Thyroid gland (tissue), 4 donors: ENCODE results near the gene KIAA2012. TPM values are rescaled to one million over a fixed set of nuclear protein-coding genes. Genes with fewer than 3 reads are reported as not detected.

Experiments
- DNase-seq, 2 donors: peaks; one replicate each; pipeline ENCODE4 v3.0.0-alpha.2; 2019
- H3K27ac ChIP-seq, 3 donors: fragments of 200-600 bp; sonication (generic); 1 replicate in 2 of 3; 2 replicates in 1 of 3; pipeline ENCODE4 v1.5.1; 2016 to 2019; ENCODE audit warnings: mild to moderate bottlenecking in 1 of 3, moderate library complexity in 1 of 3
- H3K27me3 ChIP-seq: fragments of 200-600 bp; sonication (generic); one replicate; pipeline ENCODE4 v1.5.1; 2019
- H3K36me3 ChIP-seq, 2 donors: fragments of 200-600 bp; sonication (generic); one replicate each; pipeline ENCODE4 v1.5.1; 2016 to 2019
- H3K4me1 ChIP-seq, 2 donors: fragments of 200-600 bp; sonication (generic); one replicate each; pipeline ENCODE4 v1.5.1; 2017 to 2019
- H3K4me3 ChIP-seq, 3 donors: fragments of 200-600 bp; sonication (generic); replicated peaks in 1 of 3; 1 replicate in 2 of 3; 2 replicates in 1 of 3; pipeline ENCODE4 v1.5.1; 2016; ENCODE audit warnings: mild to moderate bottlenecking in 1 of 3
- H3K9me3 ChIP-seq: fragments of 200-600 bp; sonication (generic); one replicate; pipeline ENCODE4 v1.5.1; 2017
- CTCF ChIP-seq, 6 experiments: fragments of 200-600 bp in 3 of 6; fragments of 450-650 bp in 3 of 6; sonication (generic) in 3 of 6; IDR thresholded peaks; one replicate each; pipeline ENCODE4 v1.5.1; 2016 to 2019; ENCODE audit warnings: antibody characterized with exemption in 6 of 6, mild to moderate bottlenecking in 2 of 6, inconsistent platforms in 1 of 6, moderate library complexity in 1 of 6
- POLR2A ChIP-seq, 2 donors: fragments of 450-650 bp; IDR thresholded peaks; one replicate each; pipeline ENCODE4 v1.6.1; 2017; ENCODE audit warnings: antibody characterized with exemption in 2 of 2, mild to moderate bottlenecking in 2 of 2, moderate library complexity in 1 of 2
- WGBS, 2 donors: methylation state at CpG; one replicate each; pipeline ENCODE4 v1.1.5; 2017; 5-methylcytosine and 5-hydroxymethylcytosine counted together
- intact Hi-C: fragments of 100-400 bp; cut with DNase I; formaldehyde crosslinking; loops from one replicate; pipeline ENCODE4 v1.15.1; 2023
- total RNA-seq, 4 donors: library from RNA; depleted of rRNA; stranded (reverse); fragments of >200 nt; gene quantifications; one replicate each; pipeline ENCODE4 v1.2.3, GENCODE V29; 2016

KIAA2012 gene
- total RNA-seq, 4 donors from 2014 or later, result not detected

GRCh38 chr2:202122163-202122540 is 49.1 kb downstream of the KIAA2012 start:
- WGBS, 2 donors, result 85 to 98% methylated on average over 4 of the region's 4 CpGs
- Histone ChIP-seq H3K36me3 (no peaks in the 10 kb centered on the region), H3K27me3 (no peaks in the 10 kb centered on the region), H3K4me3 (no peak overlapping the region), H3K4me1 (no peaks in the 10 kb centered on the region), H3K9me3 (no peaks in the 10 kb centered on the region), H3K27ac (no peak overlapping the region)
- TF ChIP-seq POLR2A (IDR thresholded peaks at IDR 0.05) (no peak), CTCF (IDR thresholded peaks at IDR 0.05) (no peak)
- DNase-seq, result no peak
- intact Hi-C loops, result no loop called here

GRCh38 chr2:202122980-202123720 is 50.1 kb downstream of the KIAA2012 start:
- no peaks in the 10 kb centered on the region for H3K36me3 ChIP-seq
- WGBS, 2 donors, result 57 to 62% methylated on average over 19 of the region's 19 CpGs
- no peak for TF ChIP-seq CTCF (IDR thresholded peaks at IDR 0.05)
- no peak for TF ChIP-seq POLR2A (IDR thresholded peaks at IDR 0.05)
- no peaks in the 10 kb centered on the region for H3K27me3 ChIP-seq
- DNase-seq, result no peak
- H3K4me3 ChIP-seq, result no peak overlapping the region
- H3K9me3 ChIP-seq, result no peaks in the 10 kb centered on the region
- intact Hi-C loops, result no loop called here
- H3K4me1 ChIP-seq, result no peaks in the 10 kb centered on the region
- no peak overlapping the region for H3K27ac ChIP-seq

- 84 to 91% methylated on average over 2 of the region's 2 CpGs for WGBS, 2 donors
- H3K9me3 ChIP-seq, result no peaks in the 10 kb centered on the region
- no peaks in the 10 kb centered on the region for H3K36me3 ChIP-seq
- H3K4me1 ChIP-seq, result no peaks in the 10 kb centered on the region
- DNase-seq, result no peak
- no peak overlapping the region for H3K27ac ChIP-seq
- no peak overlapping the region for H3K4me3 ChIP-seq
- H3K27me3 ChIP-seq, result no peaks in the 10 kb centered on the region
- TF ChIP-seq CTCF (IDR thresholded peaks at IDR 0.05), result no peak
- no peak for TF ChIP-seq POLR2A (IDR thresholded peaks at IDR 0.05)
- intact Hi-C loops, result no loop called here
These were observed 51.2 kb downstream of the KIAA2012 start for GRCh38 chr2:202124286-202124685.

GRCh38 chr2:202127687-202128331 is 54.8 kb downstream of the KIAA2012 start:
- no peak overlapping the region for H3K4me3 ChIP-seq
- H3K36me3 ChIP-seq, result no peaks in the 10 kb centered on the region
- H3K9me3 ChIP-seq, result no peaks in the 10 kb centered on the region
- no peak for DNase-seq
- H3K4me1 ChIP-seq, result no peaks in the 10 kb centered on the region
- no peak for TF ChIP-seq CTCF (IDR thresholded peaks at IDR 0.05)
- no peak for TF ChIP-seq POLR2A (IDR thresholded peaks at IDR 0.05)
- H3K27me3 ChIP-seq, result no peaks in the 10 kb centered on the region
- no peak overlapping the region for H3K27ac ChIP-seq
- 60 to 75% methylated on average over 3 of the region's 3 CpGs for WGBS, 2 donors
- intact Hi-C loops, result no loop called here

- 73 to 78% methylated on average over 3 of the region's 3 CpGs for WGBS, 2 donors
- Histone ChIP-seq H3K4me1 (no peaks in the 10 kb centered on the region), H3K27me3 (no peaks in the 10 kb centered on the region), H3K9me3 (no peaks in the 10 kb centered on the region), H3K36me3 (no peaks in the 10 kb centered on the region), H3K4me3 (no peak overlapping the region), H3K27ac (no peak overlapping the region)
- intact Hi-C loops, result no loop called here
- no peak for DNase-seq
- TF ChIP-seq CTCF (IDR thresholded peaks at IDR 0.05), result no peak
- no peak for TF ChIP-seq POLR2A (IDR thresholded peaks at IDR 0.05)
These were observed 56.8 kb downstream of the KIAA2012 start for GRCh38 chr2:202129841-202130240.
